ENCODE results near the gene USB1.

GRCh38 chr16:58042001-58042885, 41.0 kb downstream of the USB1 start:
- TF ChIP-seq CTCF (IDR thresholded peaks at IDR 0.05) (no peak), EZH2 (IDR thresholded peaks at IDR 0.05) (no peak), EZH2phosphoT487 (IDR thresholded peaks at IDR 0.05) (no peak)
